Measurements from ENCODE around the gene HNRNPK. TPM values are rescaled to one million over a fixed set of nuclear protein-coding genes. Genes with fewer than 3 reads are reported as not detected.

HNRNPK gene
- total and polyA plus RNA-seq, 2 of the 13 experiments (the other 11 are each of a cell fraction or from before 2014, with no cell fraction given) = 321 to 712 TPM

- TF ChIP-seq ARID5B (CRISPR knock-in tag; IDR thresholded peaks at IDR 0.05) (no peak), ZNF776 (CRISPR knock-in tag; IDR thresholded peaks at IDR 0.05) (0 out of 2 replicates have a peak, but pooled peaks have one; percentile 30), ZIK1 (CRISPR knock-in tag; IDR thresholded peaks at IDR 0.05; ENCODE audit: borderline replicate concordance, low read depth) (no peak; the same call in 1 of the 2 replicates), GZF1 (CRISPR knock-in tag; IDR thresholded peaks at IDR 0.05) (0 out of 2 replicates have a peak, but pooled peaks have one; percentile 21), ZBTB1 (CRISPR knock-in tag; IDR thresholded peaks at IDR 0.05; ENCODE audit: borderline replicate concordance) (no peak), ZNF709 (CRISPR knock-in tag; IDR thresholded peaks at IDR 0.05) (no peak), FOXK1 (CRISPR knock-in tag; IDR thresholded peaks at IDR 0.05; ENCODE audit: borderline replicate concordance, low read depth) (no peak), ZNF3 (CRISPR knock-in tag; IDR thresholded peaks at IDR 0.05) (no peak), PBX3 (CRISPR knock-in tag; IDR thresholded peaks at IDR 0.05; ENCODE audit: borderline replicate concordance) (peak; percentile 53; the same call in 1 of the 2 replicates), CEBPG (CRISPR knock-in tag; IDR thresholded peaks at IDR 0.05) (no peak), ZSCAN5A (CRISPR knock-in tag; IDR thresholded peaks at IDR 0.05; ENCODE audit: borderline replicate concordance) (no peak), TFE3 (CRISPR knock-in tag; IDR thresholded peaks at IDR 0.05) (no peak), MXD3 (CRISPR knock-in tag; IDR thresholded peaks at IDR 0.05) (no peak; the same call in 1 of the 2 replicates), IRF2 (CRISPR knock-in tag; IDR thresholded peaks at IDR 0.05) (no peak), REST (IDR thresholded peaks at IDR 0.05; ENCODE audit: borderline replicate concordance in 1 of 2, low read depth in 1 of 2, low read length in 2 of 2) (no peak), ZNF570 (CRISPR knock-in tag; IDR thresholded peaks at IDR 0.05; ENCODE audit: borderline replicate concordance) (no peak), ZFP90 (CRISPR knock-in tag; IDR thresholded peaks at IDR 0.05; ENCODE audit: borderline replicate concordance) (peak; percentile 58; the same call in 1 of the 2 replicates)
Observed at GRCh38 chr9:83979812-83980394, at the start of gene HNRNPK (continued).

All from HepG2 (cell line).